ENCODE results near the gene MCM7. TPM values are rescaled to one million over a fixed set of nuclear protein-coding genes. Genes with fewer than 3 reads are reported as not detected.

MCM7 gene
- polyA plus RNA-seq, 1 of the 3 experiments (the other 2 are of a cell fraction): 241 TPM

DNA sequence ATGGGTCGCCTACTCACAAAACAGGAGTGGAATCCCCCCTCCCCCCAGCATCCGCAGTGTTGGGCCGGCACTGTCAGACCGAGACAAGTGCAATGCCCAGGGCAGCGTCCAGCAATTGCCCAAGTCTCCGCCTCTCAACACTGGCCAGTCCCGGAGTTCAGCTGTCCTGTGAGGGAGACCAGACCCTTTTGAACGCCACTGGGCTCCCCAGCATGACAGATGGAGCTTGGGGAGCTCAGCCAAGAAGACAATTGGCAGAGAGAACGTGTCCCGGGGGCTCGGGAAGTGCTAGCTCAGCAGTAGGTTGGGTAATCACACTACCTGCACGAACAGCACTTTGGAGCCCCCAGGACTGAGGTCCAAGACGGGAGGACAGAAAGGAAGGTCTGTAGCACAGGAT is 7.7 kb downstream of the MCM7 start:
- H3K27me3 ChIP-seq (ENCODE audit: insufficient read depth): no peaks in the 10 kb centered on the region
- H4K20me1 ChIP-seq (ENCODE audit: insufficient read depth): peaks cover 3% of the 10 kb centered on the region; the same call in 1 of the 2 replicates
- peak; percentile 52 for DNase-seq
- no peaks in the 10 kb centered on the region for H3K9me2 ChIP-seq
- no peak overlapping the region; a peak in 1 of 4 replicates for H3K4me3 ChIP-seq (ENCODE audit: low read depth in 2 of 2, low read length in 1 of 2)
- no peak overlapping the region for H3K4me2 ChIP-seq
- TF ChIP-seq SIN3A (IDR thresholded peaks at IDR 0.05; ENCODE audit: borderline replicate concordance, low read depth, low read length) (0 out of 2 replicates have a peak, but pooled peaks have one; percentile 10), GABPA (IDR thresholded peaks at IDR 0.05; ENCODE audit: low read depth) (no peak), SMC3 (IDR thresholded peaks at IDR 0.05; ENCODE audit: low read depth, low read length) (no peak), YY1 (IDR thresholded peaks at IDR 0.05; ENCODE audit: low read depth) (no peak), RFX5 (IDR thresholded peaks at IDR 0.05; ENCODE audit: low read length) (no peak), CHD2 (IDR thresholded peaks at IDR 0.05; ENCODE audit: low read length, partially characterized antibody) (peak; percentile 10)
- TF ChIP-seq, protein P1, sequence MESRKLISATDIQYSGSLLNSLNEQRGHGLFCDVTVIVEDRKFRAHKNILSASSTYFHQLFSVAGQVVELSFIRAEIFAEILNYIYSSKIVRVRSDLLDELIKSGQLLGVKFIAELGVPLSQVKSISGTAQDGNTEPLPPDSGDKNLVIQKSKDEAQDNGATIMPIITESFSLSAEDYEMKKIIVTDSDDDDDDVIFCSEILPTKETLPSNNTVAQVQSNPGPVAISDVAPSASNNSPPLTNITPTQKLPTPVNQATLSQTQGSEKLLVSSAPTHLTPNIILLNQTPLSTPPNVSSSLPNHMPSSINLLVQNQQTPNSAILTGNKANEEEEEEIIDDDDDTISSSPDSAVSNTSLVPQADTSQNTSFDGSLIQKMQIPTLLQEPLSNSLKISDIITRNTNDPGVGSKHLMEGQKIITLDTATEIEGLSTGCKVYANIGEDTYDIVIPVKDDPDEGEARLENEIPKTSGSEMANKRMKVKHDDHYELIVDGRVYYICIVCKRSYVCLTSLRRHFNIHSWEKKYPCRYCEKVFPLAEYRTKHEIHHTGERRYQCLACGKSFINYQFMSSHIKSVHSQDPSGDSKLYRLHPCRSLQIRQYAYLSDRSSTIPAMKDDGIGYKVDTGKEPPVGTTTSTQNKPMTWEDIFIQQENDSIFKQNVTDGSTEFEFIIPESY (IDR thresholded peaks at IDR 0.05; ENCODE audit: borderline replicate concordance, low read depth): peak; percentile 5; the same call in 1 of the 2 replicates
- ChIA-PET POLR2A (interaction anchor here (1.0 to 7.5 kb wide), 2 partner anchors 7 to 36 kb away, joined by 4 to 98 read pairs; partner anchors contain the start of genes AP4M1 and MCM7), CTCF (no interaction called here)
- H3F3A ChIP-seq (replicated peaks; ENCODE audit: insufficient read depth): peaks cover 76% of the 10 kb centered on the region
- peaks cover 89% of the 10 kb centered on the region for H3K79me2 ChIP-seq (ENCODE audit: insufficient read depth)
- 71% methylated on average over 9 of the region's 13 CpGs for WGBS (ENCODE audit: low lambda C conversion rate)
- H3K4me1 ChIP-seq (ENCODE audit: control insufficient read depth in 1 of 2, insufficient read depth in 2 of 2, low read depth in 1 of 2, low read length in 1 of 2): peaks cover 14 to 54% of the 10 kb centered on the region in 2 experiments
- no peak overlapping the region for H3K9ac ChIP-seq
- H3K27ac ChIP-seq (ENCODE audit: low read depth in 2 of 2, low read length in 1 of 2): peak overlapping the region in 1 of 2 experiments; percentile 58; a peak in 1 of 4 replicates
- H2AFZ ChIP-seq (ENCODE audit: low read depth): no peak overlapping the region
- H3K9me3 ChIP-seq: no peaks in the 10 kb centered on the region
- H3K36me3 ChIP-seq (replicated peaks in 1 of 2; ENCODE audit: control insufficient read depth in 1 of 2, insufficient read depth in 2 of 2, low read length in 1 of 2): peaks cover 76 to 77% of the 10 kb centered on the region in 2 experiments

DNA sequence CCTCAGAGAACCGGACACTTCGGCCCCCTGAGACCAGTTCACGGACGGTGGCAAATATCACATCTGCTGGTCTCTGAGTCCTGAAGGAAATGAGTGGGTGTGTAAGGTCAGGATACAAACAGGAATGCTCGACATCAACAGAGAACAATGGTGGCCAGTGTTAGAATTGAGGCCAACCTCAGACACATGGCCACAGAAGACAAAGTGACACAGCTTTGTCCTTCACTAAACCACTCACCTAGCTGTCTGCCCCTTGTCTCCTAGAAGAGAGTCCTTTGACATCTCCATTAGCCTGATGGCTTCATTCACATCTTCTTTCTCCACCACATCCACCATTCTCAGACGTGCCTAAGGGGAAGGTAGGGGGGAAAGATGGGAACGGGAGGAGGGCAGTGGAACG is 8.1 kb downstream of the MCM7 start:
- H3K4me3 ChIP-seq (ENCODE audit: low read depth in 2 of 2, low read length in 1 of 2): no peak overlapping the region
- 85% methylated on average over 8 of the region's 8 CpGs for WGBS (ENCODE audit: low lambda C conversion rate)
- H3K9me3 ChIP-seq: no peaks in the 10 kb centered on the region
- H3K4me2 ChIP-seq: no peak overlapping the region
- DNase-seq: no peak
- H3K27ac ChIP-seq (ENCODE audit: low read depth in 2 of 2, low read length in 1 of 2): peak overlapping the region; percentile 34 to 58; a peak in 2 of 4 replicates
- peaks cover under 1% of the 10 kb centered on the region; the same call in 1 of the 2 replicates for H4K20me1 ChIP-seq (ENCODE audit: insufficient read depth)
- TF ChIP-seq MXI1 (IDR thresholded peaks at IDR 0.05; ENCODE audit: low read depth, low read length) (peak; percentile 11; the same call in 1 of the 2 replicates), POLR2AphosphoS5 (IDR thresholded peaks at IDR 0.05; ENCODE audit: low read depth, low read length) (peak; percentile 42), GABPA (IDR thresholded peaks at IDR 0.05; ENCODE audit: low read depth) (no peak)
- H3K9me2 ChIP-seq: no peaks in the 10 kb centered on the region
- H3K4me1 ChIP-seq (ENCODE audit: control insufficient read depth in 1 of 2, insufficient read depth in 2 of 2, low read depth in 1 of 2, low read length in 1 of 2): peaks cover 16 to 52% of the 10 kb centered on the region in 2 experiments
- ChIA-PET CTCF (no interaction called here), POLR2A (interaction anchor here (1.0 to 7.5 kb wide), 2 partner anchors 8 to 36 kb away, joined by 4 to 98 read pairs; partner anchors contain the start of genes AP4M1 and MCM7)
- peaks cover 80% of the 10 kb centered on the region for H3F3A ChIP-seq (replicated peaks; ENCODE audit: insufficient read depth)
- no peak overlapping the region for H2AFZ ChIP-seq (ENCODE audit: low read depth)
- peaks cover 71 to 73% of the 10 kb centered on the region in 2 experiments for H3K36me3 ChIP-seq (replicated peaks in 1 of 2; ENCODE audit: control insufficient read depth in 1 of 2, insufficient read depth in 2 of 2, low read length in 1 of 2)
- H3K79me2 ChIP-seq (ENCODE audit: insufficient read depth): peaks cover 89% of the 10 kb centered on the region
- H3K27me3 ChIP-seq (ENCODE audit: insufficient read depth): no peaks in the 10 kb centered on the region
- no peak overlapping the region for H3K9ac ChIP-seq

Measured in SK-N-SH (cell line).